Putamen (tissue), 1 donor: ENCODE results near the gene RFC1.
A peak's percentile ranks its signal among the peaks of the same experiment; 100 is the strongest.
"Not testable (repeated sequence)": the region's sequence is repeated elsewhere in the genome, so short reads cannot be mapped to it uniquely, and the experiment has no call there.

Experiments used
- DNase-seq: peaks from one replicate; pipeline ENCODE4 v3.0.0-alpha.2; 2016; ENCODE audit warnings: low spot score

The RFC1 gene

GRCh38 chr4:39305912-39306677, 60.1 kb downstream of the RFC1 start:
- DNase-seq, result no peak

- DNase-seq, result no peak
Measured at GRCh38 chr4:39304651-39305050, 61.5 kb downstream of the RFC1 start.

- no peak for DNase-seq
Measured at GRCh38 chr4:39303871-39304270, 62.3 kb downstream of the RFC1 start.

GRCh38 chr4:39302901-39303300, 63.3 kb downstream of the RFC1 start:
- no peak for DNase-seq

- no peak for DNase-seq
Measured at GRCh38 chr4:39295784-39296183, 70.4 kb downstream of the RFC1 start.

- DNase-seq, result not testable (repeated sequence)
Measured at GRCh38 chr4:39292433-39292832, 73.7 kb downstream of the RFC1 start.

- no peak for DNase-seq
Measured at GRCh38 chr4:39291686-39292085, 74.5 kb downstream of the RFC1 start.

GRCh38 chr4:39287223-39287622, 78.9 kb downstream of the RFC1 start:
- no peak for DNase-seq

- DNase-seq, result no peak
Measured at GRCh38 chr4:39286263-39286662, 79.9 kb downstream of the RFC1 start.

- DNase-seq, result no peak
Measured at GRCh38 chr4:39285853-39286252, 80.3 kb downstream of the RFC1 start.

GRCh38 chr4:39285111-39285795, 80.9 kb downstream of the RFC1 start:
- DNase-seq, result no peak

- DNase-seq, result no peak
Measured at GRCh38 chr4:39280770-39281169, 85.4 kb downstream of the RFC1 start.

- DNase-seq, result no peak
Measured at GRCh38 chr4:39279416-39279815, 86.7 kb downstream of the RFC1 start.

- peak; percentile 39 for DNase-seq
Measured at GRCh38 chr4:39278476-39278875, 87.7 kb downstream of the RFC1 start.

GRCh38 chr4:39277661-39278060, 88.5 kb downstream of the RFC1 start:
- not testable (repeated sequence) for DNase-seq

- no peak for DNase-seq
Measured at GRCh38 chr4:39274503-39274902, 91.7 kb downstream of the RFC1 start.

GRCh38 chr4:39263895-39264294, 102.3 kb downstream of the RFC1 start:
- no peak for DNase-seq

GRCh38 chr4:39259571-39260330, 106.4 kb downstream of the RFC1 start:
- DNase-seq, result no peak

GRCh38 chr4:39256436-39256835, 109.7 kb downstream of the RFC1 start:
- no peak for DNase-seq

- peak; percentile 56 for DNase-seq
Measured at GRCh38 chr4:39255871-39256270, 110.3 kb downstream of the RFC1 start.

GRCh38 chr4:39255266-39255665, 110.9 kb downstream of the RFC1 start:
- DNase-seq, result no peak

- DNase-seq, result no peak
Measured at GRCh38 chr4:39243462-39243861, 122.7 kb downstream of the RFC1 start.
